Measurements from ENCODE around the gene AOAH.
A peak's percentile ranks its signal among the peaks of the same experiment; 100 is the strongest.
"Not testable (repeated sequence)": the region's sequence is repeated elsewhere in the genome, so short reads cannot be mapped to it uniquely, and the experiment has no call there.

Gene AOAH

DNA sequence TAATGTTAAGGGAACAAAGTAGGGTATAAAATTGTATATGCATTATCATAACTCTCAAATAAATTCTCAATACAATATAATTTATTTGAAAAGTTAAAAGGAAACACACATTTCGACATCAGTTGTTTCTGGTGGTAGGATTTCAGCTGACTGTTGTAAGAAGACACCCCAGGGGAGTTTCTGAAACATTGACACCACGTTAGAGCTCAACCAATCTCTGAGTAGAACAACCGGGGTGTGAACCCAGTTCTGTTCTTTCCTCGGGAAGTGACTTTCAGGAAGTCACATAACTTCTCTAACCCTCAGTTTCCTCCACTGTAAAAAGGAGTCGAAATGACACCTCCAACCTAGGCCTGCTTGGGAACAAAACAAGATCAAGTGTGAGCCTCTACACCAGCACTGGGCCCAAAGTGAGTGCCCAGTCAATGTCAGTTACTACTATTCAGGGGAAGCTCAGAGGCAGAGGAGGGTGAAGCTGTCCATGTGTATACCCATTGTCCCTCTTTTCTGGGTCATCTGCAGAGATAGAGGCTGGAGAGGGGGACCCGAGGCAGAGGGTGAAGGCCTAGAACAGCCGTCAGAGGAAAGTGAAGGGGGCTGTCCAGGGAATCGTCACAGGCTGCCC lies 67.1 kb downstream of the AOAH start:
- no peak for DNase-seq (ENCODE audit: low spot score)

- DNase-seq (ENCODE audit: low spot score), result no peak
Observed at GRCh38 chr7:36654436-36654835, 69.9 kb downstream of the AOAH start.

GRCh38 chr7:36653663-36654355 lies 70.5 kb downstream of the AOAH start:
- no peak for DNase-seq (ENCODE audit: low spot score)

GRCh38 chr7:36653008-36653662 lies 71.2 kb downstream of the AOAH start:
- no peak for DNase-seq (ENCODE audit: low spot score)

DNA sequence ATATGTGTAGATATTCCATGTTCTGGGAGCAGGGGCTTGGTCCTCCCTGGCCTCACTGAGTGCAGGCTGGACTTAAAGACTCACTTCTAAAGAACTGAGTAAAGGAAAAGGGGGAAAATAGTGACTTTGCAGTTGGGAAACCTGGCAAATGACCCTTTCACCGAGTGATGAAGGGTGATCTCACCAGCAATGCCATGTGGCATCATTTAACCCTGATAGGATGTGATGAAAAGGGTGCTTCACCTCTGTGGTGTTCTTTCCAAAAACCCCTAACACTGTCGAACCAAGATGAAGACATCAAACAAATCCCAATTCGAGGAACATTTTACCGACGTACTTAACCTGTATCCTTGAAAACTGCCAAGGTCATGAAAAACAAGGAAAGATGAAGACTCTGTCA lies 71.9 kb downstream of the AOAH start:
- no peak for DNase-seq (ENCODE audit: low spot score)

DNA sequence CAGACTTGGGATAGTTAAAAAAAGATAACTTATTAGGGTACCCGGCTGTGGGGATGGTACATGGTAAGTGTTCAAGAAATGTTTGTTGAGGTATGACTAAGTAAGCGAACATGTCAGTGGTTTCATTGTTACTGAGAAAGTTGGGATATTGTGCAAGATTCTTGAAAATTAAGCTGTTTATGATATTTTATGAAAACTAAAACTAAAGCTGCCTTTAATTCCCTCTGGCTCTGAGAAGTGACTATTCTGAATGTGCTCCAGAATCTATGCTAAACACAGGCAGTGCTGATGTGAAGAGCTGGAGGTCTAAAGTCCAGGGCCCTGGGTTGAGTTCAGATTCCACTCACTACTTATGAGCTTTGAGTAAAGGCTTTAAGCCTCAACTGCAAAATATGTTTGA lies 72.9 kb downstream of the AOAH start:
- DNase-seq (ENCODE audit: low spot score), result no peak

DNA sequence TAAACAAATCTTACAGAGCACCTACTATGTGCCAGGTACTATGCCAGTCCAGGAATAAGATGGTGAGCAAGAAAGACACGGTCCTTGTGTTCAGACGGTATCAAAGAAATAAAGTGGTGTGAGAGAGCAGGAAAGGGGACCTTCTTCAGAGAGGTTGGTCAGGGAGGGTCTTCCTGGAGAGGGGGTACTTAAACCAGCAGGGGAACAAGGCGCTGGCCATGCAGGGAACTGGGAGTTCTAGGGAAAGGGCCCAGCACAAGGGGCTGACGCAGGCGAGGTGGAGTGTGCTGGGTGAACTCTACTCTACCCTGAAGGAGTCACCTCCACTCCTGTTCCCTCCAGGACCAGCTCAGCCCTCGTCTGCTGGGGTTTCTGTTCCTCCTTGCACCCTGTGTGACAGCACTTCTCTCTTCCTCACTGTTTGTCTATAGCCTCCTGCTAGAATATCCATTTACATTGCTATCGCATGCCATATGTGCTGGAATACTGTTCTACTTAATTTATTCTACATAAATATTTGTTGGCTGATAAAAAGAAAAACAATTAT lies 73.5 kb downstream of the AOAH start:
- DNase-seq (ENCODE audit: low spot score), result no peak

GRCh38 chr7:36650320-36650719 lies 74.0 kb downstream of the AOAH start:
- DNase-seq (ENCODE audit: low spot score), result no peak

DNA sequence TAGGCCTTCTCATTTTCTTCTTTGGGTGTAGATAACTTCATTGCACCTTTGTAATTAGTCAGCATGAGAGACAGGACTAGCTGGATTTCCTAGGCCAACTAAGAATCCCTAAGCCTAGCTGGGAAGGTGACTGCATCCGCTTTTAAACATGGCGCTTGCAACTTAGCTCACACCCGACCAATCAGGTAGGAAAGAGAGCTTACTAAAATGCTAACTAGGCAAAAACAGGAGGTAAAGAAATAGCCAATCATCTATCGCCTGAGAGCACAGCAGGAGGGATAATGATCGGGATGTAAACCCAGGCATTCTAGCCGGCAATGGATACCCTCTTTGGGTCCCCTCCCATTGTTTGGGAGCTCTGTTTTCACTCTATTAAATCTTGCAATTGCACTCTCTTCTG lies 75.0 kb downstream of the AOAH start:
- DNase-seq (ENCODE audit: low spot score), result not testable (repeated sequence)

- DNase-seq (ENCODE audit: low spot score), result no peak
Observed at GRCh38 chr7:36648441-36648840, 75.9 kb downstream of the AOAH start.

GRCh38 chr7:36644625-36645422 lies 79.5 kb downstream of the AOAH start:
- DNase-seq (ENCODE audit: low spot score), result no peak

DNA sequence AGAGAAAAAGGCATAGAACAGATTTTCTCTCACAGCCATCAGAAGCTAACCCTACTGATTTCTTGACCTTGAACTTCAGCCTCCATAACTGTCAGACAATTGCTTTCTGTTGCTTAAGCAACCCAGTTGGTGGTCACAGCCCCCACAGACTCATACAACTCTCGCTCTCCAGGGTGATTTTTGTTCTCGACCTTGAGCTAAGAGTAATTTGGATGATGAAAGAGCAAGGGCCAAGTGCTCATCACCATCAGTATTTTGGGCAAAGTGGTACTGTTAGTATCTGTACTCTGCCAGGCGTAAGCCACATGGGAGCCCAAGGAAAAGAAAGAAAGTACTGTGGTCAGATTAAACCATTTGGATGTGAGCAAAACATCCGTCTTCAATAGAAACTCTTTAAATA lies 81.9 kb downstream of the AOAH start:
- no peak for DNase-seq (ENCODE audit: low spot score)

GRCh38 chr7:36642010-36642409 lies 82.3 kb downstream of the AOAH start:
- DNase-seq (ENCODE audit: low spot score), result no peak

DNA sequence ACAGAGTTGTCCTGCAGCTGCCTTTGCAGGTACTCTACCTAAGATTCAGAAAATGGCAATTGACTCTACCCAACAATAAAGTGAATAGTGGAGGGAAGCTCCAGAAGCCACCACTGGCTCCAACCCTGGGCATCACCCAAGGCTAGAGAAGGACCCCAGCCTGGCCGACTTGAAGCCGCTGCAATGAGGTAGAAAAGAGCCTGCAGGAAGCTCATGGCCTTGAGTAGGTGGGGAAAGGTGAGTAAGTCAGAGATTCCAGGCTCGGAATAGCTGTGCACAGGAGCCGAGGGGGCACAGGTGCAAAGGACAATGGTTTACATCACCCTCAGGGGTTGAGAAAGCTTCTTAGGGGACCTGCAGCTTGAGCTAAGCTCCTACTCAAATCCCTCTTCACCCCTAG lies 83.6 kb downstream of the AOAH start:
- no peak for DNase-seq (ENCODE audit: low spot score)

- no peak for DNase-seq (ENCODE audit: low spot score)
Observed at GRCh38 chr7:36639826-36640225, 84.5 kb downstream of the AOAH start.

DNA sequence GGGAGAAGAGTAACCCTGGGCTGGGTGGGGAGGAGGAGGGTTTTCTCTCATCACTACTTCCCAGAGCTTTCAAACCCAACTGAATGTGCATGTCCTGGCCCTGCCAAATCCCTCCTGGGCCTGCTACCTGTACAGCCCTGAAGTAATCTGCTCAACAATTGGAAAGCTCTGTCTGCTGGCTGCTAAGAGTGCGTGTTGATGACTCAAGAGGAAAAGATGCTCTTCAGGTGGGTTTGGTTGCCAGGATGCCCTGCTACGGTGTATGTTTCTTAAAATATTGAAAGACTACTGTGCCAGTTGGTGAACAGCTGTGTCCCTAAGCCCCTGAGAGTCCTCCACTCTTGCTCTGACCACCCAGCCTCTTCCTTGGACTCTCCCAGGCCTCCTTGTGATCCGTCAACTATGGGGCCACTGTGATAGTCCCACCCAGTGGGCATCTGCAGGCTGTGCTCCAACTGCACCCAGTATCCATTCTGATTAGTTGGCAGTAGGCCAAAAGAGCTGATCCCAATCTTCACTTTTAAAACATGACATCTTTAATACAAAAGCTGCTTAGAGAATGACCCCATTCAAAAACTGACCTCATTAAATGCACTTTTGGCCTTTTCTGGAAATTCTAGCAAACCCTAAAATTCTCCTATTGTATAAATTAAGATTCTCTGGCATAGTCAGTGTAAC lies 85.6 kb downstream of the AOAH start:
- peak; percentile 25 for DNase-seq (ENCODE audit: low spot score)

- DNase-seq (ENCODE audit: low spot score), result no peak
Observed at GRCh38 chr7:36638140-36638539, 86.2 kb downstream of the AOAH start.

GRCh38 chr7:36637417-36637816 lies 86.9 kb downstream of the AOAH start:
- no peak for DNase-seq (ENCODE audit: low spot score)

- DNase-seq (ENCODE audit: low spot score), result no peak
Observed at GRCh38 chr7:36636126-36636525, 88.2 kb downstream of the AOAH start.

DNA sequence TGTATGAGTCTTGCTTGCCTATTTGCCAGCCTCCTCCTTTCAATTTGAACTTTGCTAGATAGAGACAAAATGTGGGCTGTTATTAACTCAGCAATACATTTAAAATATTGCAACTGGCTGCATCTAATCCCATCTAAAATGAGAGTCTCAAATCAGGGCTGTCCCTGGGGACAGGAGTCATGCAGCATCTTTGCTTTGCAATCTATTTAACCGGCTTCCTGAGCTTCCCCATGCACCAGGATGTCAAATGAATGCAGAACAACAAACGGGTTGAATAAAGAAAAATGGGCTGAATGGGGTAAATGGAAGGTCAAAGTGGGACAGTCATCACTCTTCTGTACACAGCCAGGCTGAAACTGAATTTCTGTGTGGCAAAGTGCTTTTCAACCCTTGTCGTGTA lies 89.2 kb downstream of the AOAH start:
- DNase-seq (ENCODE audit: low spot score), result no peak

GRCh38 chr7:36633377-36633776 lies 90.9 kb downstream of the AOAH start:
- DNase-seq (ENCODE audit: low spot score), result peak; percentile 90

- DNase-seq (ENCODE audit: low spot score), result peak; percentile 23
Observed at GRCh38 chr7:36630112-36630650, 94.1 kb downstream of the AOAH start.
